Measurements from ENCODE around the gene ALCAM.

Gene ALCAM

GRCh38 chr3:105365081-105365390, 1.7 kb upstream of the ALCAM start:
- H3K4me3 Mint-ChIP-seq, result peak overlapping the region in 1 of 2 donors; percentile 21
- no peaks in the 10 kb centered on the region for H3K9me3 Mint-ChIP-seq
- H3K27ac Mint-ChIP-seq, result no peak overlapping the region
- H3K36me3 Mint-ChIP-seq (ENCODE audit: insufficient read depth), result peaks cover 29% of the 10 kb centered on the region
- no peak for DNase-seq
- H3K27me3 Mint-ChIP-seq, result peaks cover 0 to 11% of the 10 kb centered on the region in 2 donors
- peaks cover 34 to 37% of the 10 kb centered on the region in 2 donors for H3K4me1 Mint-ChIP-seq (ENCODE audit: low read depth in 2 of 2)
- ATAC-seq (replicated peaks), result no peak

- no peak for ATAC-seq (replicated peaks)
- Mint-ChIP-seq H3K4me1 (ENCODE audit: low read depth in 2 of 2) (peaks cover 34 to 38% of the 10 kb centered on the region in 2 donors), H3K9me3 (no peaks in the 10 kb centered on the region), H3K4me3 (peak overlapping the region; percentile 95), H3K36me3 (ENCODE audit: insufficient read depth) (peaks cover 29% of the 10 kb centered on the region), H3K27me3 (peaks cover 0 to 11% of the 10 kb centered on the region in 2 donors), H3K27ac (peak overlapping the region; percentile 96 to 99)
- DNase-seq, result no peak
Measured at GRCh38 chr3:105365391-105366325, 1.1 kb upstream of the ALCAM start.

GRCh38 chr3:105367063-105367405, 325 bp downstream of the ALCAM start:
- no peak for ATAC-seq (replicated peaks)
- DNase-seq, result peak in 1 of 3 experiments; percentile 8
- no peaks in the 10 kb centered on the region for H3K9me3 Mint-ChIP-seq
- H3K4me1 Mint-ChIP-seq (ENCODE audit: low read depth in 2 of 2), result peaks cover 34 to 38% of the 10 kb centered on the region in 2 donors
- H3K27ac Mint-ChIP-seq, result peak overlapping the region; percentile 96 to 99
- H3K27me3 Mint-ChIP-seq, result peaks cover 0 to 5% of the 10 kb centered on the region in 2 donors
- peaks cover 29% of the 10 kb centered on the region for H3K36me3 Mint-ChIP-seq (ENCODE audit: insufficient read depth)
- H3K4me3 Mint-ChIP-seq, result peak overlapping the region; percentile 95

- ATAC-seq (replicated peaks) (peak; percentile 34), DNase-seq (peak; percentile 55 to 68 (median 57))
- H3K4me3 Mint-ChIP-seq, result peak overlapping the region; percentile 95
- H3K9me3 Mint-ChIP-seq, result no peaks in the 10 kb centered on the region
- peaks cover 34 to 38% of the 10 kb centered on the region in 2 donors for H3K4me1 Mint-ChIP-seq (ENCODE audit: low read depth in 2 of 2)
- peaks cover 0 to 5% of the 10 kb centered on the region in 2 donors for H3K27me3 Mint-ChIP-seq
- H3K36me3 Mint-ChIP-seq (ENCODE audit: insufficient read depth), result peaks cover 29% of the 10 kb centered on the region
- peak overlapping the region; percentile 96 to 99 for H3K27ac Mint-ChIP-seq
Measured at GRCh38 chr3:105367406-105368213, 901 bp downstream of the ALCAM start.

- Mint-ChIP-seq H3K9me3 (no peaks in the 10 kb centered on the region), H3K27me3 (peaks cover 0 to 5% of the 10 kb centered on the region in 2 donors), H3K4me3 (peak overlapping the region; percentile 95), H3K27ac (peak overlapping the region; percentile 96 to 99), H3K36me3 (ENCODE audit: insufficient read depth) (peaks cover 29% of the 10 kb centered on the region), H3K4me1 (ENCODE audit: low read depth in 2 of 2) (peaks cover 34 to 38% of the 10 kb centered on the region in 2 donors)
- DNase-seq (peak; percentile 66 to 73 (median 69)), ATAC-seq (replicated peaks) (peak; percentile 59)
Measured at GRCh38 chr3:105368566-105369499, 2.1 kb downstream of the ALCAM start.

GRCh38 chr3:105369500-105370371, 3.0 kb downstream of the ALCAM start:
- Mint-ChIP-seq H3K36me3 (ENCODE audit: insufficient read depth) (peaks cover 29% of the 10 kb centered on the region), H3K27me3 (peaks cover 0 to 2% of the 10 kb centered on the region in 2 donors), H3K9me3 (no peaks in the 10 kb centered on the region), H3K27ac (peak overlapping the region; percentile 96 to 99), H3K4me3 (peak overlapping the region; percentile 95), H3K4me1 (ENCODE audit: low read depth in 2 of 2) (peaks cover 34 to 38% of the 10 kb centered on the region in 2 donors)
- DNase-seq (peak; percentile 30 to 43 (median 33)), ATAC-seq (replicated peaks) (peak; percentile 14)

- Mint-ChIP-seq H3K4me1 (ENCODE audit: low read depth in 2 of 2) (peaks cover 15 to 17% of the 10 kb centered on the region in 2 donors), H3K36me3 (ENCODE audit: insufficient read depth) (peaks cover 14% of the 10 kb centered on the region), H3K27me3 (no peaks in the 10 kb centered on the region), H3K27ac (no peak overlapping the region), H3K9me3 (no peaks in the 10 kb centered on the region), H3K4me3 (no peak overlapping the region)
- ATAC-seq (replicated peaks) (no peak), DNase-seq (no peak)
Measured at GRCh38 chr3:105373383-105373782, 6.7 kb downstream of the ALCAM start.

GRCh38 chr3:105375750-105376511, 9.2 kb downstream of the ALCAM start:
- Mint-ChIP-seq H3K27me3 (no peaks in the 10 kb centered on the region), H3K36me3 (ENCODE audit: insufficient read depth) (peaks cover 3% of the 10 kb centered on the region), H3K4me1 (ENCODE audit: low read depth in 2 of 2) (peaks cover 0 to 2% of the 10 kb centered on the region in 2 donors), H3K4me3 (peak overlapping the region; percentile 13 to 35), H3K27ac (peak overlapping the region in 1 of 2 donors; percentile 2), H3K9me3 (no peaks in the 10 kb centered on the region)
- peak; percentile 79 for ATAC-seq (replicated peaks)
- DNase-seq, result no peak

GRCh38 chr3:105377716-105378115, 11.0 kb downstream of the ALCAM start:
- H3K27ac Mint-ChIP-seq, result no peak overlapping the region
- ATAC-seq (replicated peaks), result no peak
- H3K4me3 Mint-ChIP-seq, result no peak overlapping the region
- H3K4me1 Mint-ChIP-seq (ENCODE audit: low read depth in 2 of 2), result peaks cover 0 to 2% of the 10 kb centered on the region in 2 donors
- H3K27me3 Mint-ChIP-seq, result no peaks in the 10 kb centered on the region
- no peaks in the 10 kb centered on the region for H3K9me3 Mint-ChIP-seq
- peaks cover 3% of the 10 kb centered on the region for H3K36me3 Mint-ChIP-seq (ENCODE audit: insufficient read depth)
- no peak for DNase-seq

- no peak for DNase-seq
- ATAC-seq (replicated peaks), result no peak
- Mint-ChIP-seq H3K36me3 (ENCODE audit: insufficient read depth) (no peaks in the 10 kb centered on the region), H3K4me1 (ENCODE audit: low read depth in 2 of 2) (no peaks in the 10 kb centered on the region), H3K27me3 (no peaks in the 10 kb centered on the region), H3K9me3 (no peaks in the 10 kb centered on the region), H3K27ac (no peak overlapping the region), H3K4me3 (no peak overlapping the region)
Measured at GRCh38 chr3:105385179-105385578, 18.5 kb downstream of the ALCAM start.

GRCh38 chr3:105385819-105386508, 19.3 kb downstream of the ALCAM start:
- no peak overlapping the region for H3K27ac Mint-ChIP-seq
- H3K4me1 Mint-ChIP-seq (ENCODE audit: low read depth in 2 of 2), result no peaks in the 10 kb centered on the region
- H3K9me3 Mint-ChIP-seq, result no peaks in the 10 kb centered on the region
- DNase-seq (no peak), ATAC-seq (replicated peaks) (no peak)
- no peaks in the 10 kb centered on the region for H3K27me3 Mint-ChIP-seq
- no peaks in the 10 kb centered on the region for H3K36me3 Mint-ChIP-seq (ENCODE audit: insufficient read depth)
- no peak overlapping the region for H3K4me3 Mint-ChIP-seq
